Nephron progenitor cell (in vitro differentiated cells): ENCODE data around the gene RUSF1.

Source experiments
- DNase-seq: peaks from one replicate; pipeline ENCODE4 v3.0.0; 2021
- H3K27ac Mint-ChIP-seq: 2 replicates; pipeline ENCODE4 v1.8.0; 2021; ENCODE audit warnings: mild to moderate bottlenecking, moderate library complexity, mixed read lengths
- H3K27me3 Mint-ChIP-seq: 2 replicates; pipeline ENCODE4 v1.8.0; 2021; ENCODE audit warnings: mild to moderate bottlenecking, low read depth, mixed read lengths; ENCODE audit not compliant: poor library complexity
- H3K36me3 Mint-ChIP-seq: 2 replicates; pipeline ENCODE4 v1.8.0; 2021; ENCODE audit warnings: low read depth, mixed read lengths
- H3K4me1 Mint-ChIP-seq: 2 replicates; pipeline ENCODE4 v1.8.0; 2021; ENCODE audit warnings: mixed read lengths
- H3K4me3 Mint-ChIP-seq: 2 replicates; pipeline ENCODE4 v1.8.0; 2021; ENCODE audit warnings: mild to moderate bottlenecking, moderate library complexity, mixed read lengths
- H3K9me3 Mint-ChIP-seq: 2 replicates; pipeline ENCODE4 v1.8.0; 2021; ENCODE audit warnings: mild to moderate bottlenecking, moderate library complexity, mixed read lengths
- CTCF ChIP-seq: fragments of 200-600 bp; sonication (generic); IDR thresholded peaks from 2 replicates; pipeline ENCODE4 v1.5.0; 2021; ENCODE audit warnings: antibody characterized with exemption

The RUSF1 gene

DNA sequence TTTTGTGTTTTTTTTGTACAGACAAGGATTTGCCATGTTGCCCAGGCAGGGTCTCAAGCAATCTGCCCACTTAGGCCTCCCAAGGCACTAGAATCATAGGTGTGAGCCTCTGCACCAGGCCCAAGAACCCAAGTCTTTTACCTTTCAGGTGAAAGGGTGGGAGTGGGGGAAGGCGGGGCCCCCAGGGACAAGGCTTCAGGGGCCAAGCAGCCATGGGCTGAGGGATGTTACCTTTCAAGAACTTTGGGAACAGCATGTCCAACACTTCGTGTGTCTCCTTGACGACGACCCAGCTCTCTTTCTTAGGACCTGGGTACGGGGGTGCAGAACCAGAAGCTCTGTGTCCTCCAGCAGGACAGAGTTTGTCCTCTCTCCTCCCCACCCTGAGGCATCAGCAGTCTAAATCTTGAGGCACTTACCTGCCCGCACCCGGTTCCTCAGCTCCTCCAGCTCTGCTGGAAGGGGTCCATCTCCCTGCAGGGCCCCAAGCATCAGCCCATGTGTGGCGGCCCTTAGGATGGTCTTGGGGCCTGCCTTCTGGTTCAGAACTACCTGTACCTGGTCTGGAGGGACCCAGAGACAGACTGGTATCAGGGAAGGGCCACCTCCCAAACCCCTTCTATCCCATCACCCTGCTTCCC is 16.3 kb downstream of the RUSF1 start:
- H3K36me3 Mint-ChIP-seq, result peaks cover 33% of the 10 kb centered on the region
- DNase-seq, result no peak
- H3K9me3 Mint-ChIP-seq, result no peaks in the 10 kb centered on the region
- H3K4me1 Mint-ChIP-seq, result no peaks in the 10 kb centered on the region
- no peak for TF ChIP-seq CTCF
- no peak overlapping the region for H3K27ac Mint-ChIP-seq
- peaks cover 29% of the 10 kb centered on the region for H3K27me3 Mint-ChIP-seq
- no peak overlapping the region for H3K4me3 Mint-ChIP-seq

- peaks cover 49% of the 10 kb centered on the region for H3K27me3 Mint-ChIP-seq
- peak overlapping the region; percentile 56 for H3K4me3 Mint-ChIP-seq
- H3K27ac Mint-ChIP-seq, result no peak overlapping the region
- no peaks in the 10 kb centered on the region for H3K9me3 Mint-ChIP-seq
- DNase-seq, result no peak
- H3K36me3 Mint-ChIP-seq, result peaks cover 33% of the 10 kb centered on the region
- peaks cover 4% of the 10 kb centered on the region for H3K4me1 Mint-ChIP-seq
- TF ChIP-seq CTCF, result no peak
Measured at GRCh38 chr16:31489616-31490584, 18.3 kb downstream of the RUSF1 start.

- peaks cover 33% of the 10 kb centered on the region for H3K36me3 Mint-ChIP-seq
- peaks cover 10% of the 10 kb centered on the region for H3K4me1 Mint-ChIP-seq
- H3K27ac Mint-ChIP-seq, result no peak overlapping the region
- H3K27me3 Mint-ChIP-seq, result peaks cover 56% of the 10 kb centered on the region
- DNase-seq, result no peak
- H3K9me3 Mint-ChIP-seq, result no peaks in the 10 kb centered on the region
- no peak for TF ChIP-seq CTCF
- H3K4me3 Mint-ChIP-seq, result peak overlapping the region; percentile 55
Measured at GRCh38 chr16:31489298-31489564, 19.0 kb downstream of the RUSF1 start.

GRCh38 chr16:31488468-31489297 is 19.5 kb downstream of the RUSF1 start:
- no peak for TF ChIP-seq CTCF
- DNase-seq, result no peak
- Mint-ChIP-seq H3K9me3 (no peaks in the 10 kb centered on the region), H3K4me1 (peaks cover 13% of the 10 kb centered on the region), H3K36me3 (peaks cover 33% of the 10 kb centered on the region), H3K4me3 (peak overlapping the region; percentile 82), H3K27ac (no peak overlapping the region), H3K27me3 (peaks cover 58% of the 10 kb centered on the region)

- H3K27ac Mint-ChIP-seq, result no peak overlapping the region
- no peak for TF ChIP-seq CTCF
- peaks cover 27% of the 10 kb centered on the region for H3K36me3 Mint-ChIP-seq
- H3K4me3 Mint-ChIP-seq, result peak overlapping the region; percentile 82
- H3K27me3 Mint-ChIP-seq, result peaks cover 64% of the 10 kb centered on the region
- peaks cover 13% of the 10 kb centered on the region for H3K4me1 Mint-ChIP-seq
- DNase-seq, result peak; percentile 73
- H3K9me3 Mint-ChIP-seq, result no peaks in the 10 kb centered on the region
Measured at GRCh38 chr16:31487720-31488467, 20.3 kb downstream of the RUSF1 start.
